Peyer's patch (tissue), 4 donors: ENCODE results near the gene CDK9.

Experiments used
- CTCF ChIP-seq, 6 experiments: fragments of 450-650 bp in 4 of 6; fragments of 200-600 bp in 2 of 6; sonication (generic) in 1 of 6; IDR thresholded peaks; one replicate each; pipeline ENCODE4 v1.5.1; 2017 to 2019; ENCODE audit warnings: antibody characterized with exemption in 6 of 6, mild to moderate bottlenecking in 3 of 6, moderate library complexity in 1 of 6
- POLR2A ChIP-seq, 2 donors: fragments of 450-650 bp; IDR thresholded peaks; one replicate each; pipeline ENCODE4 v1.5.1; 2017; ENCODE audit warnings: antibody characterized with exemption in 2 of 2, mild to moderate bottlenecking in 2 of 2, moderate library complexity in 2 of 2

GRCh38 chr9:127772603-127773002, 13.2 kb upstream of the CDK9 start:
- TF ChIP-seq CTCF (IDR thresholded peaks at IDR 0.05) (no peak), POLR2A (IDR thresholded peaks at IDR 0.05) (no peak)
